Medulla oblongata (tissue), 1 donor: ENCODE measurements around the gene NACC1.

ENCODE experiments used
- DNase-seq: peaks from one replicate; pipeline ENCODE4 v3.0.0-alpha.2; 2015; ENCODE audit errors: extremely low spot score

The NACC1 gene

GRCh38 chr19:13087795-13088537, 30.1 kb upstream of the NACC1 start:
- no peak for DNase-seq

- DNase-seq, result no peak
These were observed 28.8 kb upstream of the NACC1 start for GRCh38 chr19:13089139-13089856.

DNA sequence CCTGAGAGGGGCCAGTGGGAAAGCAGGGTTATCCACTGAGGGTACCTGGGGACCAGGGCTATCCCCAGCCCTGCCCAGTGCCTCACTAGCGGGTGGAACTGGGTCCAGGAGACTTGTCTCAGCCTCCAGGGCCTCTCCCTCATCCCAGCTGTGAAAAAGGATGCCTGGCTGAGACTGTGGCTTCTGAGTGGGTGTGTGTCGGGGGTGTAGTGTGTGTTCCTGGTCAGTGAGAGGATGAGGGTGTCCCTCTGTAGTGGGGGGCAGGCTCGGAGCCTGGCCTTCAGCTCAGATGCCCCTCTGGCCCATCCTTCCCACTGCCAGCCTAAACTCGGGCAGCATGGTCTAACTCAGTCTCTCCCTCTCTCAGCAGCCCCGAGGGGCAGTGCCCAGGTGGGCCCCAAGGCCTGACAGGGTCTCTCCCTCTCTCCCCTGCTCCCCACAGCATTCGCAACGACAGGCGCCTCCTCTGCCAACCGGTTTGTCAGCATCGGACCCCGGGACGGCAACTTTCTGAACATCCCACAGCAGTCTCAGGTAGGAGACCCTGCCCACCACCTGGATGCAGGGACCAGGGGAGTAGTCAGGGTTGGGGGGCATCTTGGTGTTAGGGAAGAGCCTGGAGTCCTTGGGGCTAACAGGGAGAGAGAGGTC, 28.1 kb upstream of the NACC1 start:
- no peak for DNase-seq

DNA sequence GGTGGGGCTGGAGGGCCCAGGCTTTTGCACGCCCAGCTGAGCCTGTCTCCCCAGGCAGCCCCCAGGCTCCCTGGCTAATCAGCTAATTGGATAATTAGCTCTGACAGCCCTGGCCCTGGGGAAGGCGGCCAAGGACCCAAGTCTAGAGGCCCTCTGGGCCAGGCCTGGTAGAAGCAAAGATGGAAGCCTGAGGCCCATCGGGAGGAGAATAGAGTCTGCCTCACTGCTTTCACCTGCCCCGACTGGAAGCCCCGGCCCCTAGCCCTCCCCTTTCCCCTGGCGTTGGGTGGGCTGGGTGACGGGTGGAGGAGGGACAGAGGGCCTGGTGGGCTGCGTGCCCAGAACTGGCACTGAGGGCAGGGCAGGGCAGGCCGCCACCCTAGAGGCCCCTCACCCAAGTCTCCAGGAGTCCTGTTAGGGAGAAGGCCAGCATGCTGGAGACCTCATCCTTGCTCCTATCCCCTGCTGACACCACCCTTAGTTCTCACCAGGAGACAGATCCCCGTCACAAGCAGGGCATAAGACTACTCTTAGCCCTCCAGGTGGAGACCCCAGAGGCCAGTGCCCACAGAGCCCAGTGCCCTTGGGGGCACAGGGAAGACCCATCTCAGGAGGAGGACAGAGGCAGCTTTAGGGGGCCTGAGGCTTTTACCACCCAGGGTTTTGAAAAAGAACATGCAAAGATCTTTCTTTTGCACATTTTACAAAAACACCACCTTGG, 27.4 kb upstream of the NACC1 start:
- peak; percentile 9 for DNase-seq

- peak; percentile 89 for DNase-seq
These were observed 26.5 kb upstream of the NACC1 start for GRCh38 chr19:13091400-13092157.

DNA sequence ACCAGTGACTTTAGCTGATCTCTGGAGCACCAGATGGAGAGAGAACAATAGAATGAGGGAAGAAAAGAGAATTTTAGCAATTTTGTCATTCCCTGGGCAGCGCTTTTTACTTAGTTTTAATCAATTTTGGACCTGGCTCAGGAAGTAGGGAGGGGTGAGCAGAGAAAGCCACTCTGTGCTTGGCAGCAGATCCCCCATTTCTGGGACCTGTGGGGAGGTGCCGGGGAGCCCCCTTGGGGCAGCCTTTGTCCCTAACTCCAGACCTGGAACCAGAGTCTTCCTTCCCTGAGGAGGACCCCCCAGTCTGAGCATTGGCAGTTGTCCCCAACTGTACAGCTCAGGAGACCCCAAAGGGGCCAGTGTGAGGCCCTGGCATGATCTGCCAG, 25.9 kb upstream of the NACC1 start:
- DNase-seq, result no peak

DNA sequence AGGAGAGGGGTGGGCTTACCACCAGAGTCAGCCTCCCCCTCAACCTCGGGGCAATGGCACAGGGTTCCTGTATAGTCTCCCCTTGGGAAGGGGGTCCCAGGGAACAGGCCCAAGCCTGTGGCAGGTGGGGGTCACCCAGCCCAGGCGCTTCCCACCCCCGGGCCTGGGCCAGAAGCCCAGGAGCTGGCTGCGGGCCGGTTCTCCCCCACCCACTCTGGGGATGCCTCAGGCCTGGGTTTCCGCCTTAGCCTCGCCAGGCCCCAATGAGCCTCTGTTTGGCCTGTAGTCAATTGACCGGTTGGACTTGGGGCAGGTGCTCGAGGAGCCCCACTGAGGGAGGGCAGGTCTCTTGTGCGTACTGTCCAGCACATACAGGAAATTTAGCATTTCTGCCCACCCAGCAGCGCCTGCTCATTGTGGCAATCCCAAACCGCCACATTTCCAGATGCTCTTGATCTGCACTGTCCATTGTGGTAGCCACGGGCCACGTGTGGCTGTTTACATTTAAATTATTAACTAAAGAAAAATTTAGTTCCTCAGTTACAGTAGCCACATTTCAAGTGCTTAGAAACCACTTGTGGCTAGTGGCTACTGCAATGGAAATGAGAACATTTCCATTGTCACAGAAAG, 25.3 kb upstream of the NACC1 start:
- peak; percentile 23 for DNase-seq

DNA sequence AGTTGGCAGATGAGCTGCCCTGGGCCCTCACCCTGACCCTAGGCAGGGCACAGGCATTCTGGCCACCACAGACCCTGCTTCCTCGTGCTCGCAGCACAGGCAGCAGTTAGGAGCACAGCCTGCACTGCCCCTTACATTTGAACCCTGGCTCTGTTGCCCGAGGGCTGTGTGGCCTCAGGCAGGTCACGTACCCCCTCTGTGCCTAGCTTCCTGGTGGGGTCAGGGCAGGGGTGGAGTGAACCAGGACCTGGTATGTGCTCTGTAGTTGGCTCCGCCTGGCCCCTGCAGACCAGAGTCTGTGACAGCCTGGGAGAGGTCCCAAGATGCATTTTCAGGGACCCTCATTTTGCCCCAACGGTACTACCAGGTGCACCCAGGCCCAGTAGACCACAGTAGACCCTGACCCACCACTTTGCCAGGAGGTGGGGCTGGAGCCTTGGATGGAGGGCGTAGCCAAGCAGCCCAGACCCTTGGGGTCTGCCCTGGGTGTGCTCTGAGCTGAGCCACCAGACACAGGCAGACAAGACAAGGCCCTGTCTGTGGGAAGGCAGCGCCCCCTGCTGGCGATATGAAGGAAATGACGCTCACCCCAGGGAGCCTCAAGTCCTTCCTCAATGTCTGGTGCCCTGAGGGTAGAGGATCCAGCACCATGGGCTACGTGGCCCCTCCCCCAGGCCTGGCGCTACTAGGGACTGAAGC, 24.5 kb upstream of the NACC1 start:
- DNase-seq, result peak; percentile 94

- DNase-seq, result peak; percentile 40
These were observed 24.0 kb upstream of the NACC1 start for GRCh38 chr19:13094106-13094504.

GRCh38 chr19:13094771-13095392, 23.2 kb upstream of the NACC1 start:
- peak; percentile 31 for DNase-seq

DNA sequence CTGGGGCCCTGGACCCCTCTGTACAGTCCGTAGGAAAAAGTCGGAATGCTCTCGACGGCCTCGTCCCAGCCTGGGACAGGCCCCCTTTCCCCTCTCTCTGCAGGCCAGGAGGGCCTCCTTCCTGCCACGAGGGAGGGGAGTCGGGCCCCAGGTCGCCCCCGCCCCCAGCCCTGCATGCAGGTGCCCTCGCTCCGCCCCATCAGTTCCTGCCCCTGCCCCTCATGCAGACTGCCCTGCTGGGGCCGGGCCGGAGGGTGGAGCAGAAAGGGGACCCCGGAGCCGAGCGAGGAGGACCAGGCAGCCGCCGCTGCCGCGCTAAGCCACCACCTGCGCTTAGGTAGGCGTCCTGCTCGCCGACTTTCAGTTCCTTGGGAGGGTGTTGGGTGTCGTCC, 22.7 kb upstream of the NACC1 start:
- no peak for DNase-seq

- DNase-seq, result peak; percentile 32
These were observed 21.8 kb upstream of the NACC1 start for GRCh38 chr19:13095934-13096927.

DNA sequence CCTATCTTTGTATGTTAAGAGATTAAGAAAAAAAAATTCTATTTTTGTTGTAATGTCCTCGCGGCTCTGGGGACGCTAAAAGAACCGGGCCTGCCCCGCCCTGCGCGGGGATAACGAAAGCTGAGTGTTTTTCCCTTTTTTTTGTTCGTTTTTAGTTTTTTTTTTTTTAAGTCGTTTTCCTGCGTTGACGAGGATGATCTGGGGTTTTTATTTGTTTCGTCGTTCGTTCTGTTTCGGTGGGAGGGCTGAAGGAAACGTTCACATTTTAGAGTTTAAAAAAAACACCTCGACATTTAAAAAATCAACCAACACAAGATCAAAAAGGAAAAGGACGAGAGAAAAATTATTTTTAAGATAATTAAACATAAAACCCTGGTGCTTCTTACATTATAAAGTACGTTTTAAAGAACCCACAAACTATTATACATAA, 21.0 kb upstream of the NACC1 start:
- peak; percentile 17 for DNase-seq

DNA sequence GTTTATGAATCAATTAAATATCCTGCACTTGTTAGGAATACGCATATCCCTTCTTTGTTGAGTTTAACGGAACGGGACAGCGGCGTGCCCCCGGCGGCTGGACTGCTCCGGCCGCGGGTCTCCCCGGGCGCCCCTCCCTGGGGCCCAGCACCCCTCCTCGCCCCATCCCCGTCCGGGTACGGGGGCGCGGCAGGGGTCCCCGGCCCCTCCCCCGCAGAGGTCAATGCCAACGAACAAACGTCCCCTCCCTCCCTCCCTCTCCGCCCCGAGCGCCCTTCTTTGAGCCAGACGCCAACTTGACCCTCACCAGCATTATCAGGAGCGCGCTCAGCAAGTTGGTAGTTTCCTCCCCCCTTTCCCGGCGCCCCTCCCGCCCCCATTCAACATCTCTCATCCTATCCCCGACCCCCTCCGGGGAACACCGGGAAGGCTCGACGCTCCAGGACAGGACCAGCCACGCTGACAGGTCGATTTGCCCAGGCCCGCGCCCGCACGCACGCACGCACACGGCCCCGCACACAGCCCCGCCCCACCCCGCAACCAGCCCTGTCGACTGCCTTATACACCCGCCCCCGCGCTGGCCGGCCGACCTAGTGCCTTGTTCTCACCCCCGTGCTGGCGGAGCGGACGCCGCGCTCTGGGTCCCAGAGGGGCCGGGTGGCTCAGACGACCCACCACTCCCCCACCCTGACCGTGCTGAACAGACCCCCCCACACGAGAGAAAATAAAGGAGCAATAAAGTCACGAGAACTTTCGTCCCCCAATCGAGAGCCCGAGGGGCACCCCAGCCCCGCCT, 20.4 kb upstream of the NACC1 start:
- no peak for DNase-seq

DNA sequence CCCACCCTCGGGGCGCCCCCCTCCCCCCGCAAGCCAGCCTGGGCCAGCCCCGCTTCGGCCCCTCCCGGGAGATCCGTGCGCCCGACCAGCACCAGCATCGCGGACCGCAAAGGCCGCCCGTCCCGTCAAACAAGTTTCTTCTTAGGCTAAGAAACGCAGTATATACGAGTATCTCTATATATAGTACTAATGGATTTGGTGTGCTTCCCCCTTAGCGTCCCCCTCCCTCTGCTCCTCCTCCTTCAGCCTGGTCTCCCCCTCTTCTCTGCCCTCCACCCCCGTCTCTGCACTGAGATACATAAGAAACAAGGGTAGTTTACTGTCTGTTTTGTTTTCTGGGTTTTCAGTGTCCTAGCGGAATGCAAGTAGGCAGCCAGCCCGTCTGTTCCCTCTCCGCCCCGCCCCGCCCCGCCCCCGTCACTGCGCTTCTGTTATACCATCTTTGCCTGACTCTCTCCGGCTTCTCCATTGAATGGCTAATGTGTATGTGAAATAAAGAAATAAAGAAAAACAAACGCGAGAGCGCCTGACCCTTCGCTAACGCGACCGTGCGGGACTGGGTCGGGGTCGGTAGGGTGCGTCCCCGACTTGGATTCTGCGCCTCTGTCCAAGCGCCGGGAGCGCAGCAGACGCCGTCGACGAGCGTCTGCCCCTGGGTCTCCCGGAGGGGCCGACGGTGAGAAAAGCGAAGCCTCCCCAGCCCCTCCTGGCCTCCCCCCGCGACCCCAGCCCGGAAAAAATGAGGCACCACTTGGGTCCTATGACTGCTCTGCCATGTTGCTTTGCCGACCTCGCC, 19.6 kb upstream of the NACC1 start:
- DNase-seq, result peak; percentile 45

GRCh38 chr19:13099073-13099999, 18.7 kb upstream of the NACC1 start:
- DNase-seq, result peak; percentile 52
